ENCODE data around the gene CRB3. TPM values are rescaled to one million over a fixed set of nuclear protein-coding genes. Genes with fewer than 3 reads are reported as not detected.

Gene CRB3
- total and polyA plus RNA-seq, 2 donors (not counting 1 experiment from before 2014, with no cell fraction given): 0.17 TPM; not detected in 1

DNA sequence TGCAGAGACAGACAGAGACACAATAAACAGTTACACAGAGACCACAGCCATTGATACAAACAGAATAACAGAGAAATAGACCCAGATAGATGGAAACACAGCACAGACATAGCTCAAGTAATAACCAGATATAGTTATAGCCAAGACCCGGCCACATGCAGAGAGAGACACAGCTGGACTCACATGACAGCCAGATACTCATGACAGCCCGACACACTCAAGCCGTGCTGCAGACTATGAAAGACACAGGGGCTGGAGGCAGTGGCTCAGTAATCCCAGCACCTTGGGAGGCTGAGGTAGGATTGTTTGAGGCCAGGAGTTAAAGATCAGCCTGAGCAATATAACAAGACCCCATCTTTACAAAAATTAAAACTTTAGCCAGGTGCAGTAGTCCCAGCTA lies 19.2 kb downstream of the CRB3 start:
- Histone ChIP-seq H3K4me1 (ENCODE audit: control insufficient read depth, extremely low read depth, insufficient read depth, low read length) (no peaks in the 10 kb centered on the region), H3K9me3 (ENCODE audit: control insufficient read depth, insufficient read depth, low read depth, low read length) (no peaks in the 10 kb centered on the region), H4K20me1 (ENCODE audit: control insufficient read depth, extremely low read depth, insufficient read depth, low read length) (no peaks in the 10 kb centered on the region), H3K79me2 (ENCODE audit: control insufficient read depth, insufficient read depth, low read length) (no peaks in the 10 kb centered on the region), H3K36me3 (ENCODE audit: control insufficient read depth, insufficient read depth, low read length) (no peaks in the 10 kb centered on the region), H3K4me3 (replicated peaks in 1 of 4; ENCODE audit: control extremely low read depth in 1 of 4, insufficient read depth in 1 of 4, low read depth in 3 of 4, low read length in 4 of 4) (no peak overlapping the region), H3K4me2 (ENCODE audit: extremely low read depth, insufficient read depth, low read length) (no peak overlapping the region), H3K27me3 (ENCODE audit: control insufficient read depth, insufficient read depth, low read length) (no peaks in the 10 kb centered on the region), H3K9ac (ENCODE audit: insufficient read depth, low read length) (no peak overlapping the region), H3K27ac (ENCODE audit: insufficient read depth, low read length) (no peak overlapping the region), H2AFZ (ENCODE audit: low read length) (no peak overlapping the region)
- no peak for TF ChIP-seq EZH2 (IDR thresholded peaks at IDR 0.05; ENCODE audit: low read length, missing control alignments)
- TF ChIP-seq, protein P1, sequence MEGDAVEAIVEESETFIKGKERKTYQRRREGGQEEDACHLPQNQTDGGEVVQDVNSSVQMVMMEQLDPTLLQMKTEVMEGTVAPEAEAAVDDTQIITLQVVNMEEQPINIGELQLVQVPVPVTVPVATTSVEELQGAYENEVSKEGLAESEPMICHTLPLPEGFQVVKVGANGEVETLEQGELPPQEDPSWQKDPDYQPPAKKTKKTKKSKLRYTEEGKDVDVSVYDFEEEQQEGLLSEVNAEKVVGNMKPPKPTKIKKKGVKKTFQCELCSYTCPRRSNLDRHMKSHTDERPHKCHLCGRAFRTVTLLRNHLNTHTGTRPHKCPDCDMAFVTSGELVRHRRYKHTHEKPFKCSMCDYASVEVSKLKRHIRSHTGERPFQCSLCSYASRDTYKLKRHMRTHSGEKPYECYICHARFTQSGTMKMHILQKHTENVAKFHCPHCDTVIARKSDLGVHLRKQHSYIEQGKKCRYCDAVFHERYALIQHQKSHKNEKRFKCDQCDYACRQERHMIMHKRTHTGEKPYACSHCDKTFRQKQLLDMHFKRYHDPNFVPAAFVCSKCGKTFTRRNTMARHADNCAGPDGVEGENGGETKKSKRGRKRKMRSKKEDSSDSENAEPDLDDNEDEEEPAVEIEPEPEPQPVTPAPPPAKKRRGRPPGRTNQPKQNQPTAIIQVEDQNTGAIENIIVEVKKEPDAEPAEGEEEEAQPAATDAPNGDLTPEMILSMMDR (conservative IDR thresholded peaks at IDR 0.05 in 1 of 2, IDR thresholded peaks at IDR 0.05 in 1 of 2; ENCODE audit: low read depth in 1 of 2, low read length in 2 of 2): no peak
- no peak for DNase-seq (ENCODE audit: low read depth in 2 of 2)

DNA sequence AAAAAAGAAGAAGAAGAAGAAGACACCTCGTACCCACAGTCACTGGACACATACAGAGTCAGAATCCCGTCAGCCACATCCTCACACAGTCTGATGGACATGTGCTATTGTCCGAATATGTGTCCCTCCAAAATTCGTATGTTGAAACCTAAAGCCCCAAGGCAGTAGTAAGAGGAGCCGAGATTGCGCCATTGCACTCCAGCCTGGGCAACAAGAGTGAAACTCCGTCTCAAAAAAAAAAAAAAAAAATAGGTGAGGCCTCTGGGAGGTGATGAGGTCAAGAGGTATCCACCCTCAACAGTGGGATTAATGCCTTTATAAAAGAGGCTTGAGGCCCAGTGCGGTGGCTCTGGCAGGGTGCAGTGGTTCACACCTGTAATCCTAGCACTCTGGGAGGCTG lies 20.2 kb downstream of the CRB3 start:
- Histone ChIP-seq H3K27ac (ENCODE audit: insufficient read depth, low read length) (no peak overlapping the region), H3K9ac (ENCODE audit: insufficient read depth, low read length) (no peak overlapping the region), H3K4me3 (replicated peaks in 1 of 4; ENCODE audit: control extremely low read depth in 1 of 4, insufficient read depth in 1 of 4, low read depth in 3 of 4, low read length in 4 of 4) (no peak overlapping the region), H2AFZ (ENCODE audit: low read length) (no peak overlapping the region), H4K20me1 (ENCODE audit: control insufficient read depth, extremely low read depth, insufficient read depth, low read length) (no peaks in the 10 kb centered on the region), H3K4me2 (ENCODE audit: extremely low read depth, insufficient read depth, low read length) (no peak overlapping the region), H3K4me1 (ENCODE audit: control insufficient read depth, extremely low read depth, insufficient read depth, low read length) (no peaks in the 10 kb centered on the region), H3K36me3 (ENCODE audit: control insufficient read depth, insufficient read depth, low read length) (no peaks in the 10 kb centered on the region), H3K9me3 (ENCODE audit: control insufficient read depth, insufficient read depth, low read depth, low read length) (no peaks in the 10 kb centered on the region), H3K27me3 (ENCODE audit: control insufficient read depth, insufficient read depth, low read length) (no peaks in the 10 kb centered on the region), H3K79me2 (ENCODE audit: control insufficient read depth, insufficient read depth, low read length) (no peaks in the 10 kb centered on the region)
- no peak for TF ChIP-seq EZH2 (IDR thresholded peaks at IDR 0.05; ENCODE audit: low read length, missing control alignments)
- TF ChIP-seq, protein P1 (conservative IDR thresholded peaks at IDR 0.05 in 1 of 2, IDR thresholded peaks at IDR 0.05 in 1 of 2; ENCODE audit: low read depth in 1 of 2, low read length in 2 of 2): no peak
- no peak for DNase-seq (ENCODE audit: low read depth in 2 of 2)

DNA sequence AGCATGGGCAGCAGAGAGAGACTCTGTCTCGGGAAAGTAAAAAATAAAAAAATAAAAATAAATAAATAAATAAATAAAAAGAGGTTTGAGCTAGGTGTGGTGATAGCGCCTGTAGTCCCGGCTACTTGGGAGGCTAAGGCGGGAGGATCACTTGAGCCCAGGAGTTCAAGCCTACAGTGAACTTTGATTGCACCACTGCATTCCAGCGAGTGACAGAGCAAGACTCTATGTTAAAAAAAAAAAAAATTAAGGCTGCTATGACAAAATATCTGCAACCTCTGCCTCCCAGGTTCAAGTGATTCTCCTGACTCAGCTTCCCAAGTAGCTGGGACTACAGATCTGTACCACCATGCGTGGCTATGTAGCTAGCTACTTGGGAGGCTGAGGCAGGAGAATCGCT lies 20.8 kb downstream of the CRB3 start:
- Histone ChIP-seq H3K9ac (ENCODE audit: insufficient read depth, low read length) (no peak overlapping the region), H3K4me2 (ENCODE audit: extremely low read depth, insufficient read depth, low read length) (no peak overlapping the region), H3K27ac (ENCODE audit: insufficient read depth, low read length) (no peak overlapping the region), H2AFZ (ENCODE audit: low read length) (no peak overlapping the region), H3K4me1 (ENCODE audit: control insufficient read depth, extremely low read depth, insufficient read depth, low read length) (no peaks in the 10 kb centered on the region), H3K79me2 (ENCODE audit: control insufficient read depth, insufficient read depth, low read length) (no peaks in the 10 kb centered on the region), H3K9me3 (ENCODE audit: control insufficient read depth, insufficient read depth, low read depth, low read length) (no peaks in the 10 kb centered on the region), H3K4me3 (replicated peaks in 1 of 4; ENCODE audit: control extremely low read depth in 1 of 4, insufficient read depth in 1 of 4, low read depth in 3 of 4, low read length in 4 of 4) (no peak overlapping the region), H3K27me3 (ENCODE audit: control insufficient read depth, insufficient read depth, low read length) (no peaks in the 10 kb centered on the region), H3K36me3 (ENCODE audit: control insufficient read depth, insufficient read depth, low read length) (no peaks in the 10 kb centered on the region), H4K20me1 (ENCODE audit: control insufficient read depth, extremely low read depth, insufficient read depth, low read length) (no peaks in the 10 kb centered on the region)
- TF ChIP-seq, protein P1 (conservative IDR thresholded peaks at IDR 0.05 in 1 of 2, IDR thresholded peaks at IDR 0.05 in 1 of 2; ENCODE audit: low read depth in 1 of 2, low read length in 2 of 2): no peak
- no peak for TF ChIP-seq EZH2 (IDR thresholded peaks at IDR 0.05; ENCODE audit: low read length, missing control alignments)
- DNase-seq (ENCODE audit: low read depth in 2 of 2): no peak
